ENCODE results near the gene FHDC1. TPM values are rescaled to one million over a fixed set of nuclear protein-coding genes. Genes with fewer than 3 reads are reported as not detected.

FHDC1 gene
- total RNA-seq, 3 donors from 2014 or later: 0.05 to 0.11 TPM; not detected in 1

- no peak overlapping the region for H3K4me3 Mint-ChIP-seq
- no peaks in the 10 kb centered on the region for H3K36me3 Mint-ChIP-seq (ENCODE audit: insufficient read depth)
- no peak for DNase-seq
- H3K27me3 Mint-ChIP-seq (ENCODE audit: low read depth): no peaks in the 10 kb centered on the region
- no peak for ATAC-seq
- H3K4me1 Mint-ChIP-seq (ENCODE audit: low read depth): no peaks in the 10 kb centered on the region
- H3K9me3 Mint-ChIP-seq: peaks cover 9% of the 10 kb centered on the region
These were observed 77.3 kb downstream of the FHDC1 start for GRCh38 chr4:153013202-153013977.

GRCh38 chr4:153014460-153014859, 78.3 kb downstream of the FHDC1 start:
- DNase-seq (no peak), ATAC-seq (no peak)
- Mint-ChIP-seq H3K9me3 (peaks cover 9% of the 10 kb centered on the region), H3K27me3 (ENCODE audit: low read depth) (no peaks in the 10 kb centered on the region), H3K4me1 (ENCODE audit: low read depth) (no peaks in the 10 kb centered on the region), H3K36me3 (ENCODE audit: insufficient read depth) (no peaks in the 10 kb centered on the region), H3K4me3 (no peak overlapping the region)

- H3K36me3 Mint-ChIP-seq (ENCODE audit: insufficient read depth): no peaks in the 10 kb centered on the region
- H3K9me3 Mint-ChIP-seq: peaks cover 5% of the 10 kb centered on the region
- no peaks in the 10 kb centered on the region for H3K27me3 Mint-ChIP-seq (ENCODE audit: low read depth)
- ATAC-seq (no peak), DNase-seq (no peak)
- H3K4me1 Mint-ChIP-seq (ENCODE audit: low read depth): no peaks in the 10 kb centered on the region
- H3K4me3 Mint-ChIP-seq: no peak overlapping the region
These were observed 80.5 kb downstream of the FHDC1 start for GRCh38 chr4:153016592-153016991.

GRCh38 chr4:153018031-153018430, 81.9 kb downstream of the FHDC1 start:
- Mint-ChIP-seq H3K4me1 (ENCODE audit: low read depth) (no peaks in the 10 kb centered on the region), H3K27me3 (ENCODE audit: low read depth) (no peaks in the 10 kb centered on the region), H3K36me3 (ENCODE audit: insufficient read depth) (no peaks in the 10 kb centered on the region), H3K4me3 (no peak overlapping the region), H3K9me3 (no peaks in the 10 kb centered on the region)
- no peak for DNase-seq
- ATAC-seq: no peak

- Mint-ChIP-seq H3K9me3 (no peaks in the 10 kb centered on the region), H3K36me3 (ENCODE audit: insufficient read depth) (no peaks in the 10 kb centered on the region), H3K4me1 (ENCODE audit: low read depth) (no peaks in the 10 kb centered on the region), H3K27me3 (ENCODE audit: low read depth) (no peaks in the 10 kb centered on the region), H3K4me3 (no peak overlapping the region)
- no peak for ATAC-seq
- DNase-seq: no peak
These were observed 82.6 kb downstream of the FHDC1 start for GRCh38 chr4:153018684-153019083.

- no peak for DNase-seq
- ATAC-seq: no peak
- H3K36me3 Mint-ChIP-seq (ENCODE audit: insufficient read depth): no peaks in the 10 kb centered on the region
- H3K4me1 Mint-ChIP-seq (ENCODE audit: low read depth): no peaks in the 10 kb centered on the region
- H3K27me3 Mint-ChIP-seq (ENCODE audit: low read depth): peaks cover 4% of the 10 kb centered on the region
- no peak overlapping the region for H3K4me3 Mint-ChIP-seq
- H3K9me3 Mint-ChIP-seq: no peaks in the 10 kb centered on the region
These were observed 83.8 kb downstream of the FHDC1 start for GRCh38 chr4:153019906-153020305.

- Mint-ChIP-seq H3K27me3 (ENCODE audit: low read depth) (peaks cover 4% of the 10 kb centered on the region), H3K36me3 (ENCODE audit: insufficient read depth) (no peaks in the 10 kb centered on the region), H3K9me3 (no peaks in the 10 kb centered on the region), H3K4me1 (ENCODE audit: low read depth) (no peaks in the 10 kb centered on the region), H3K4me3 (no peak overlapping the region)
- no peak for DNase-seq
- ATAC-seq: no peak
These were observed 84.3 kb downstream of the FHDC1 start for GRCh38 chr4:153020457-153020856.

- no peak overlapping the region for H3K4me3 Mint-ChIP-seq
- no peaks in the 10 kb centered on the region for H3K36me3 Mint-ChIP-seq (ENCODE audit: insufficient read depth)
- H3K27me3 Mint-ChIP-seq (ENCODE audit: low read depth): peaks cover 4% of the 10 kb centered on the region
- no peaks in the 10 kb centered on the region for H3K9me3 Mint-ChIP-seq
- H3K4me1 Mint-ChIP-seq (ENCODE audit: low read depth): no peaks in the 10 kb centered on the region
- ATAC-seq (no peak), DNase-seq (no peak)
These were observed 85.2 kb downstream of the FHDC1 start for GRCh38 chr4:153021276-153021675.

GRCh38 chr4:153022241-153022715, 86.2 kb downstream of the FHDC1 start:
- peaks cover 4% of the 10 kb centered on the region for H3K27me3 Mint-ChIP-seq (ENCODE audit: low read depth)
- H3K4me1 Mint-ChIP-seq (ENCODE audit: low read depth): no peaks in the 10 kb centered on the region
- DNase-seq: no peak
- ATAC-seq: no peak
- H3K36me3 Mint-ChIP-seq (ENCODE audit: insufficient read depth): no peaks in the 10 kb centered on the region
- no peaks in the 10 kb centered on the region for H3K9me3 Mint-ChIP-seq
- H3K4me3 Mint-ChIP-seq: no peak overlapping the region

GRCh38 chr4:153023139-153023538, 87.0 kb downstream of the FHDC1 start:
- H3K36me3 Mint-ChIP-seq (ENCODE audit: insufficient read depth): no peaks in the 10 kb centered on the region
- no peaks in the 10 kb centered on the region for H3K4me1 Mint-ChIP-seq (ENCODE audit: low read depth)
- DNase-seq: no peak
- no peak overlapping the region for H3K4me3 Mint-ChIP-seq
- no peak for ATAC-seq
- peaks cover 4% of the 10 kb centered on the region for H3K27me3 Mint-ChIP-seq (ENCODE audit: low read depth)
- no peaks in the 10 kb centered on the region for H3K9me3 Mint-ChIP-seq

- DNase-seq (no peak), ATAC-seq (no peak)
- H3K27me3 Mint-ChIP-seq (ENCODE audit: low read depth): peaks cover 4% of the 10 kb centered on the region
- H3K4me3 Mint-ChIP-seq: no peak overlapping the region
- H3K9me3 Mint-ChIP-seq: peaks cover 2% of the 10 kb centered on the region
- no peaks in the 10 kb centered on the region for H3K4me1 Mint-ChIP-seq (ENCODE audit: low read depth)
- H3K36me3 Mint-ChIP-seq (ENCODE audit: insufficient read depth): no peaks in the 10 kb centered on the region
These were observed 87.7 kb downstream of the FHDC1 start for GRCh38 chr4:153023692-153024394.

GRCh38 chr4:153024466-153024865, 88.3 kb downstream of the FHDC1 start:
- Mint-ChIP-seq H3K27me3 (ENCODE audit: low read depth) (peaks cover 4% of the 10 kb centered on the region), H3K4me1 (ENCODE audit: low read depth) (no peaks in the 10 kb centered on the region), H3K9me3 (peaks cover 8% of the 10 kb centered on the region), H3K4me3 (no peak overlapping the region), H3K36me3 (ENCODE audit: insufficient read depth) (no peaks in the 10 kb centered on the region)
- ATAC-seq (no peak), DNase-seq (no peak)

- no peaks in the 10 kb centered on the region for H3K36me3 Mint-ChIP-seq (ENCODE audit: insufficient read depth)
- peaks cover 16% of the 10 kb centered on the region for H3K9me3 Mint-ChIP-seq
- DNase-seq (no peak), ATAC-seq (no peak)
- peaks cover 4% of the 10 kb centered on the region for H3K27me3 Mint-ChIP-seq (ENCODE audit: low read depth)
- no peaks in the 10 kb centered on the region for H3K4me1 Mint-ChIP-seq (ENCODE audit: low read depth)
- no peak overlapping the region for H3K4me3 Mint-ChIP-seq
These were observed 89.3 kb downstream of the FHDC1 start for GRCh38 chr4:153025406-153025805.

GRCh38 chr4:153026591-153027346, 90.6 kb downstream of the FHDC1 start:
- no peak for ATAC-seq

More at GRCh38 chr4:153026591-153027346, 90.6 kb downstream of the FHDC1 start:
- Mint-ChIP-seq H3K9me3 (peaks cover 19% of the 10 kb centered on the region), H3K27me3 (ENCODE audit: low read depth) (peaks cover 4% of the 10 kb centered on the region), H3K4me1 (ENCODE audit: low read depth) (no peaks in the 10 kb centered on the region), H3K4me3 (no peak overlapping the region), H3K36me3 (ENCODE audit: insufficient read depth) (no peaks in the 10 kb centered on the region)
- DNase-seq: no peak

All from activated T-cell treated with anti-CD3 and anti-CD28 coated beads, Interleukin-2, amount 50 U/mL, for 4 hours (primary cell).